MCF 10A (cell line): Measurements from ENCODE around the gene NEAT1. TPM values are rescaled to one million over a fixed set of nuclear protein-coding genes. Genes with fewer than 3 reads are reported as not detected.

ENCODE experiments used
- BruUV-seq: library from RNA; stranded (reverse); fragments of 400-500 nt; replicated peaks from 2 replicates; lab custom pipeline; 2021; lab: Mats Ljungman, UMichigan
- CTCF ChIA-PET: fragments of 300-600 bp; sonication (Branson Sonifier 250); formaldehyde crosslinking; extraction: SDS; loops from one replicate; lab custom pipeline; 2021; ENCODE audit warnings: antibody characterized with exemption, inconsistent platforms; lab: Yijun Ruan, JAX
- POLR2A ChIA-PET: fragments of 300-600, 350-650 bp; sonication (Branson Sonifier 250); formaldehyde crosslinking; extraction: SDS; loops from one replicate; lab custom pipeline; 2020; ENCODE audit warnings: antibody characterized with exemption, inconsistent platforms; lab: Yijun Ruan, JAX
- DNase-seq: peaks from one replicate; pipeline ENCODE4 v3.0.0-alpha.2; 2018; ENCODE audit not compliant: unreplicated experiment
- H3K27ac Mint-ChIP-seq: one replicate; pipeline ENCODE4 v1.8.0; 2022; ENCODE audit warnings: mild to moderate bottlenecking, low read depth, mixed read lengths; ENCODE audit not compliant: unreplicated experiment
- H3K27me3 Mint-ChIP-seq: one replicate; pipeline ENCODE4 v1.8.0; 2022; ENCODE audit warnings: mixed read lengths; ENCODE audit not compliant: insufficient read depth, unreplicated experiment
- H3K36me3 Mint-ChIP-seq: one replicate; pipeline ENCODE4 v1.8.0; 2022; ENCODE audit warnings: mild to moderate bottlenecking, moderate library complexity, mixed read lengths; ENCODE audit not compliant: insufficient read depth, unreplicated experiment
- H3K4me1 Mint-ChIP-seq: one replicate; pipeline ENCODE4 v1.8.0; 2022; ENCODE audit warnings: mixed read lengths; ENCODE audit not compliant: insufficient read depth, unreplicated experiment
- H3K4me3 Mint-ChIP-seq: one replicate; pipeline ENCODE4 v1.8.0; 2022; ENCODE audit warnings: mild to moderate bottlenecking, moderate library complexity, mixed read lengths; ENCODE audit not compliant: unreplicated experiment
- H3K9me3 Mint-ChIP-seq: one replicate; pipeline ENCODE4 v1.8.0; 2022; ENCODE audit warnings: mixed read lengths; ENCODE audit not compliant: unreplicated experiment
- CTCF ChIP-seq: fragments of 200-600 bp; IDR thresholded peaks from one replicate; pipeline ENCODE4 v1.8.0; 2022; ENCODE audit warnings: antibody characterized with exemption, mild to moderate bottlenecking; ENCODE audit not compliant: unreplicated experiment
- intact Hi-C: fragments of 100-400 bp; cut with micrococcal nuclease; formaldehyde crosslinking; loops from 2 replicates; pipeline ENCODE4 v1.14.1; 2022
- total RNA-seq: library from RNA; stranded (reverse); gene quantifications from 2 replicates; pipeline ENCODE4 v1.2.3, GENCODE V29; 2022

Gene NEAT1
- total RNA-seq, 1 experiment from 2014 or later, result 1,026 TPM

- BruUV-seq, result no TSS peak
- intact Hi-C loops, result loop anchor here (1.0 to 2.0 kb wide), 3 partner anchors 40 to 129 kb away; no protein-coding TSS in a partner anchor
- peak overlapping the region; percentile 97 for H3K27ac Mint-ChIP-seq
- H3K9me3 Mint-ChIP-seq, result no peaks in the 10 kb centered on the region
- peaks cover 26% of the 10 kb centered on the region for H3K4me1 Mint-ChIP-seq
- POLR2A ChIA-PET, result interaction anchor here (0.6 to 14.8 kb wide), 21 partner anchors 9 to 330 kb away, joined by 3 to 426 read pairs (median 5); partner anchors contain the start of genes FAM89B, MALAT1, NEAT1 and TIGD3
- peaks cover 6% of the 10 kb centered on the region for H3K36me3 Mint-ChIP-seq
- CTCF ChIA-PET, result interaction anchor here (0.6 to 3.2 kb wide), 9 partner anchors 10 to 190 kb away, joined by 3 to 17 read pairs (median 3); partner anchors contain the start of genes FAM89B and SCYL1
- DNase-seq, result no peak
- no peak for TF ChIP-seq CTCF
- no peaks in the 10 kb centered on the region for H3K27me3 Mint-ChIP-seq
- H3K4me3 Mint-ChIP-seq, result peak overlapping the region; percentile 68
Observed at GRCh38 chr11:65381716-65382032, 40.9 kb upstream of the NEAT1 start.

GRCh38 chr11:65382033-65382803 lies 40.4 kb upstream of the NEAT1 start, which contains the start of gene SLC25A45:
TSS of gene SLC25A45 (minus strand) at chr11:65382646. CDS start at chr11:65381951, 695 bp downstream.
- Mint-ChIP-seq H3K27me3 (no peaks in the 10 kb centered on the region), H3K9me3 (no peaks in the 10 kb centered on the region), H3K4me3 (peak within 1 kb of the TSS; percentile 68), H3K36me3 (peaks cover 6% of the 10 kb centered on the region), H3K4me1 (peaks cover 26% of the 10 kb centered on the region), H3K27ac (peak within 1 kb of the TSS; percentile 97)
- no TSS peak for BruUV-seq
- DNase-seq, result peak; percentile 99
- CTCF ChIA-PET, result interaction anchor here (0.6 to 3.2 kb wide), 11 partner anchors 11 to 540 kb away, joined by 3 to 17 read pairs (median 3); partner anchors contain the start of genes FAM89B and SCYL1
- intact Hi-C loops, result loop anchor here (1.0 to 2.0 kb wide), 3 partner anchors 39 to 128 kb away; no protein-coding TSS in a partner anchor
- POLR2A ChIA-PET, result interaction anchor here (0.6 to 14.8 kb wide), 26 partner anchors 8 to 329 kb away, joined by 3 to 426 read pairs (median 5); partner anchors contain the start of genes FAM89B, MALAT1, NEAT1 and TIGD3
- TF ChIP-seq CTCF, result peak; percentile 86

- H3K36me3 Mint-ChIP-seq, result peaks cover 6% of the 10 kb centered on the region
- peaks cover 26% of the 10 kb centered on the region for H3K4me1 Mint-ChIP-seq
- H3K27me3 Mint-ChIP-seq, result no peaks in the 10 kb centered on the region
- ChIA-PET CTCF (interaction anchor here (0.7 to 3.2 kb wide), 9 partner anchors 9 to 540 kb away, joined by 3 to 17 read pairs (median 3); partner anchors contain the start of gene FAM89B), POLR2A (interaction anchor here (0.5 to 14.8 kb wide), 22 partner anchors 9 to 1861 kb away, joined by 3 to 426 read pairs (median 4); partner anchors contain the start of genes FAM89B, MALAT1, NEAT1 and TIGD3)
- H3K4me3 Mint-ChIP-seq, result peak overlapping the region; percentile 68
- no peak for TF ChIP-seq CTCF
- H3K9me3 Mint-ChIP-seq, result no peaks in the 10 kb centered on the region
- TSS peak; percentile 63 for BruUV-seq
- intact Hi-C loops, result loop anchor here (1.0 to 2.0 kb wide), 3 partner anchors 38 to 127 kb away; no protein-coding TSS in a partner anchor
- peak overlapping the region; percentile 97 for H3K27ac Mint-ChIP-seq
- peak; percentile 97 for DNase-seq
Observed at GRCh38 chr11:65382804-65383368, 39.7 kb upstream of the NEAT1 start.
